HG03565 (cell line): ENCODE measurements around the gene SSTR3.
"Not testable (repeated sequence)": the region's sequence is repeated elsewhere in the genome, so short reads cannot be mapped to it uniquely, and the experiment has no call there.

Source experiments
- ATAC-seq: cut with Tn5 transposase; IDR thresholded peaks from one replicate; pipeline ENCODE4 v1.9.1; 2021; ENCODE audit warnings: mild to moderate bottlenecking, moderate library complexity; ENCODE audit not compliant: unreplicated experiment

The SSTR3 gene

DNA sequence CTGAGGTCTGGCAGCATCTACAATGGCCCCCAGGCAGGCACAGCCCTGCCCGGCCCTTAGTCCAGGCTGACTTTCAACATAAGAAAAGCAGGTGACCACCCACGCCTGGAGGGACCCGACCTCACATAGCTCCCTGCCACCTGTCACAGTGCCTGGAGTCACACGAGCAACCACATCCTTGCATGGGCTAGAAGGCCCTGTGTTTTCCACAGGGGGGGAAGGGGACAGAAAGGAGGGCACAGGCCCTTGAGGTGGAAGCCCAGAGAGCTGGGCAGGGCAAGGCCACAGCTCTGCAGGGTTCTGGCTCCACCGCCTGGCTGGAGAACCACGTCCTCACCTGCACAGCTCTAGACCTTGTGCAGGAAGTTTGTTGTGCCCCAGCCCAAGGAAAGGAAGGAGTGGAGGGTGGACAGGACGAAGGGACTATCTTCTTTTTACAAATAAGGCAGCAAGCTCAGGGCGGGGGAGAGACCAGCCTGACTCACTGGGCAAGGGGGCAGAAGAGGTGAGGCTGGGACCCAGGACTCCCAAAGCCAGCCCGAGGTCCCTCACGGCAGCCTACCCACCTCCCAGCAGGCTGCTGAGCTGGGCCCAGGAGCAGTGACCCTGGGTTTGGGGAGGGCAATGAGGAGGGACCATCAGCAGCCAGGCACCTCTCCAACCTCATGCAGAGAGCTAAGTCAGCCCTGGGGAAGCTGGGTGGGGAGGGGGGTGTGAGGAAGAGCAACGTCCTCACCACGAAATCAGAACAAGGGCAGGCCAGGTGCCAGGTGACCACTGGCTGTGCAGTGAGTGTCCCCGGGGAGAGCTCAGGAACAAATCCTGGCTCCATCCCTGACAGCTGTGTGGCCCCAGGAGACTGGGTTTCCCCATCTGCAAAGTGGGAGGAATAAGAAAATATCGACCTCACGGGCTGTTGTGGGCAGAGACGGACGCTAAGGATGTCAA, 28.6 kb downstream of the SSTR3 start:
- no peak for ATAC-seq

DNA sequence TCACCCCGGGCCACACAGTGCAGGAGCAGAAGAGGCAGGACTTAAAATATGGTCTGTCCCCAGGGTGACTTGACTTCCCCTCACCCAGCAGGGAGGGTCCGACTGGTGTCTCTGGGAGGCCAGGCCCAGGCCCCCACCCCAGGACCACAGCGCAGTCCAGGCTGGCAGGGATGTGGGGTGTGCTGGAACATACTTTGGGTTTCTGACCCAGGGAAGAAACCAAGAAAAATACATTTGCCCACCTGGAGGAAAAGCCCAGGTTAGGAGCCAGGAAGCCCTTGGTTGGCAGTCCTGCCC, 29.4 kb downstream of the SSTR3 start:
- ATAC-seq: no peak

DNA sequence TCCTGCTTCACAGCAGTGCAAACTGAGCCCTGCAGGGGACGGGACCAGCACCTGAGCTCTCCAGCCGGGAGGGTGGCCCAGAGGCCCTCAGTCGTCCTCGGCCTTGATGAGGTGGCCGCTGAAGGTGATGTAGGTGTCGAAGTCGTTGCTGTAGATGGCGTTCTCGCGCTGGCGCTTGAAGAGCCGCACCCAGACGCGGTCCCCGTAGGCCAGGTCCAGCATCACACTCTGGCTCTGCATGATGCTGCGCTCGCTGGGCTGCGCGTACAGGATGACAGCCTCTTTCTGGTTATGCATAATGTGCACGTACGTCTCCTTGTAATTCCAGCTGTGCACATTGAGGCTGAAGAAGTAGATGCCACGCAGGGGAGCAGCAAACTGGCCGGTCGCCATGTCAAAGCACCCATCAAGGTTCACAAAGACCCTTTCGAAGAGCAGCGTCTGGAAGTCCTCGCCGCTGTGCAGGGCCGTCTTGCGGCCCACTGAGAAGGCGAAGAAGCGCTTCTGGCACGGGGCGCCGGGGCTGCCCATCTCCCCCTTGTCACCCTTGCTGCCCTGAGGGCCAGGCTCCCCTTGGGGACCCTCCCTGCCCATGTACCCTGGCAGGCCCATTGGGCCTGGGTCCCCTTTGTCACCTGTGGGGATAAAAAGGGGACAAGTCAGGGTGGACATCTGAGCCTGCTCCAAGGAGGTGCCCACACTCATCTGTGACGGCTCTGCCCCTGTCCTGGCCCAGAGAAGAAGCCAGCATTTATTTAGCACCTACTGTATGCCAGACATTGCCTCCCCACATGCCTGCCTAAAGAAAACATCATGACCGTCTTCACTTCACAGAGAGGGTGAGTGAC, 30.0 kb downstream of the SSTR3 start:
- ATAC-seq: no peak

DNA sequence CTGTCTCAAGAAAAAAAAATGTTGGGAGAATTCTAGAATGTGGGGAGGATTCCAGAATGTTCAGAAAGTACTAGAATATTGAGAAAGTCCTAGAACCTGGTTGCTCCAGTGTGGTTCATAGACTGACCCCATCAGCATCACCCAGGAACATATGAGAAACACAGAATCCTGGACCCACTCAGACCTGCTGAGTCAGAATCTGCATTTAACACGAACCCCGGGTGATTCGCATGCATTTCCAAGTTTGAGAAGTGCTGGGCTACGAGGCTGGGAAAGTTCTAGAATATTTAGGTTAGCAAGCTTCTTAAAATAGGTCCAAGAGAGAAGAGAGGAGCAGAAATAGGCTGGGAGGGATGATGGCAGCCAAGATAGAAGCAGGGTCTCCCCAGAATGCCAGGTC, 30.6 kb downstream of the SSTR3 start:
- no peak for ATAC-seq

DNA sequence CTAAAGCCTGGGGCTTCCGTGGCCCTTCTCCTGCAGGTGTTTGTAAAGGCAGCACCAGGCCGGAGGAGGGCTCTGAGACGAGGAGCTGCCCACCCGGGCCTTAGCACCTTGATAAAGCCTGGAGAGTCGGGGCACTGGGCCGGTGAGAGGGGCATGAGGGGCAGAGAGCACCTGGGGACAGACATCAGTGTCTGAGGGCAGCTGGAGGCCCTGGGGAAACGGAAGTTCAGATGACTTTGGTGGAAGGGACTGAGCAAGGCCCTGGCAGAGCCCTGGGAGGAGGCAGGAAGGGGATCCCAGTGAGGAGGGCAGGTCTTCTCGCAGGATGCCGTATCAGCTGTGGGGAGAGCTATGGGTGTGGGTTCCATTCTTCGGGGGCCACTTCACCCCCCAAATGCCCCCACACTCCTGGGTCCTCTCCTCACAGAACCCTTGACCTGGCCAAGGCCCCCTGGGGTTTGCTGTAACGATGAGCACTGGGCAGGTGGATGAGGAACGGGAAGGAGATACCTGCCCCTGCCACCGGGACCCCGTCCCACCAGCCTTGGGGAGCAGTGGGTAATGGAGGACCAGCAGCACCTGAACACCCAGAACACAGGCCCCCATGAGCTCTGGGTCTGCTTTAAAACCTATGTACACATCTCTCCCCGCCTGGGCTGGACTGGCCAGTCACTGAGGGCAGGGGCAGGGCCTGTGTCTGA, 31.6 kb downstream of the SSTR3 start:
- ATAC-seq: no peak

DNA sequence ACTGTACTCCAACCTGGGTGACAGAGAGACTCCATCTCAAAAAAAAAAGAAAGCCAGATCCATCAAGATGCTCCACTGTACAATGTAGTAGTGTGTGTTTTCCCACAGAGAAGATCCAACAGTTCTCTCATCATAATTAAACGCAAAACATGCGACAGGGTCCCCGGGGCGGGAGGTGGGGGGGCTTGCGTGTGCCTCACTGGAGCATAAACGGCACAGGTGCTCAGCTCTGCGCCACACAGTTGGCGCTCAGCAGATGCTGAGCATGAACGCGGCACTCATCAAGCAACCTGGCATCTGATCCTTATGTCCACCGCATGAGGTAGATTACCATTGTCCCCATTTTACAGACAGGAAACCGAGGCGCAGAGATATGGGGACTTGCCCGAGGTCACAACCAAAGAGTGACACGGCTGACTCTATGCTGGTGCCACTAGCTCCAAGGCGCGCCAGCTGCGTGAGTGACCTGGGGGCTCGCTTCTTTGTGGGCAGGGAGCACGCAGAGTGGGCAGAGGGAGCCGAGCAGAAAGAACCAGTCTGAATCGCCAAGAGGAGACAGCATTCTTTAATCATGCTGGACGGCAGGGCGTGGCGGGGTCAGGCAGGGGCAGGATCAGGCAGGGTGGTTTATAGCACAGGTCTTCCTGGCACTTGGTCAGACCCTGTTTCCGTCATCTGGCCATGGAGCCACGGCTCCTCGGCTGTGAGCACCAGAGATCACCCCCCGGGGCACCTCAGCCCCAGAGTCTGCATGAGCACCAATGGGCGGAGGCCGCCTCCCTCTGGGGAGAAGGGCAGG, 32.5 kb downstream of the SSTR3 start:
- no peak for ATAC-seq

DNA sequence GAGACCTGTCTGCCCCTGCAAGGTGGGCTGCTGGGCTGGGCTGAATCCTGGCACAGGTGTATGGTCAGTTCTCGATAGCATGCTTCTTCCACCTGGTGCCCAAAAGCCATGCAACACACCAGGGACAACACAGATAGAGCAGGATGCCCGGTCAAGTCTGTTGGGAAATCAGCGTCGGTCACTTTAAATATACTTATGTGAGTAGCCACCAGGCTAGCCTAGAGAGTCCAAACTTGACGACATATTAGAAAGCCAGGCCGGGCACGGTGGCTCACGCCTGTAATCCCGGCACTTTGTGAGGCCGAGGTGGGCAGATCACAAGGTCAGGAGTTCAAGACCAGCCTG, 33.2 kb downstream of the SSTR3 start:
- ATAC-seq: no peak

DNA sequence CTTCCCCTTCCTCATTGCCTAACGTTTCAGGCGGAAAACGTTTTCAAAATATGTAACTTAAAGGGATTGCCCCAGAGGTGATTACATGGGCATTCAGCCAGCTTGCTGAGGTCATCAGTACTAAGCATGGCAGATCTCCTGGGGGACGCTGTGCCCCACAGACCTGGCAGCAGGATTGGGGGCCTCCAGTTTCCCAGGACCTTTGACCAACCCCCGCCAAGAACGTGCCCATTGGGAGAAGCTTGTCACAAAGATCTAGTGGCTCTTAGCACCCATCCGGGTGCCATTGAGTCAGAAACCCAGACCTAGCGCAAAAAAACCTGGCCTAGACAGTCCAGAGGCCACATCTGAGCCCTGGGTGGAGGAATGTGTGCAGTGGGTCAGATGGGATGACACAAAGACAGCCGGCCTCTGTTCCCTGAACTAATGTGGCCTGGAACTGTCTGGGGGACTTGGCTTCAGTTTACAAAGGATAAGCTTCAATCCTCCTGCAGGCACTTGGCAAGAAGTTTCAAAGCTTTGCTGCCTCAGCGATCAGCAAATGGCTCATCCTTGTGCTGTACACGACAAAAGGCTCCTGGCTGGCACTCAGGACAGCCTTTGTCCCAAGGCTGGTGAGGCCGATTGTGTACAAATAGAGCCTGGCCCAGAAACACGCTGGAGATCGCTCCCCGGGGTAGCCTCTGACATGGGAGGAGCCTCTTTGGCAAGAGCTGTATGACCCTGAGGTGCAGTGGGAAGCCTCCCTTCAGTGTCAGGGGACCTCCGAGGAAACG, 33.7 kb downstream of the SSTR3 start:
- no peak for ATAC-seq

DNA sequence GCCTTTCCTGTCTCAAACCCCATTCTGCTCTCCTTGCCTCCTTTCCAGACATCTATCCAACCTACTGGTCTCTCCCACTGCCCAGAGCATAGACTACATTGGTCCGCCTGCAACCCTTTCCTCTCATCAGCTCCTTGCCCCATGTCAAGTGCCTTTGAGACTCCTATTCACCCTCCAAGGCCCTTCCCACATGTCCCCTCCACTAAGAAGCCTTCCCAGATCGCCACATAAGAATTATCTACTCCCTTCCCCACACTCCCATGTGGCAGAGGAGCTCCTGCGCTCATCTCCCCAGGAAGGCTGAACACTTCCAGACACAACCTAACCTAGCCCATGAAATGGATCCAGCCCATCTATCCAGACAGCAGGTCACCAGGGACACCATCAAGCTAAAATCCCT, 34.5 kb downstream of the SSTR3 start:
- no peak for ATAC-seq

DNA sequence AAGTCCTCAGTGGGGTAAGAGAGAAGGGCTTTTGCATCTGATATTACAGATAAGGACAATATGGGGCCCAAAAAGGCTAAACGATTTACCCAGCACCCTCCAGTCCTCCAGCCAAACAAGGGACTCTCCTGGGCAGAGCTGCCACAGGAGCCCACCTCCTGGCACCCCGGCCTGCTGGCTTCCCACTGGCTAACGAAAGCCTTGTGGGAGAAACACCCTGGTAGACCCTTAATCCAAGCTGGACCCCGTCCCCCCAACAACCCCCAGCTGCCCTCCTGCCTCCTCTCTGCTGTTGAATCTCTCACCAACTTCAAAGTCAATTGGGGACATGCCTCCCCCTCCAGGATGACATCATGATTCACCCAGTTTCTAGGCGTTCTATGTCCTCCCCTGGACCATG, 35.1 kb downstream of the SSTR3 start:
- ATAC-seq: no peak

DNA sequence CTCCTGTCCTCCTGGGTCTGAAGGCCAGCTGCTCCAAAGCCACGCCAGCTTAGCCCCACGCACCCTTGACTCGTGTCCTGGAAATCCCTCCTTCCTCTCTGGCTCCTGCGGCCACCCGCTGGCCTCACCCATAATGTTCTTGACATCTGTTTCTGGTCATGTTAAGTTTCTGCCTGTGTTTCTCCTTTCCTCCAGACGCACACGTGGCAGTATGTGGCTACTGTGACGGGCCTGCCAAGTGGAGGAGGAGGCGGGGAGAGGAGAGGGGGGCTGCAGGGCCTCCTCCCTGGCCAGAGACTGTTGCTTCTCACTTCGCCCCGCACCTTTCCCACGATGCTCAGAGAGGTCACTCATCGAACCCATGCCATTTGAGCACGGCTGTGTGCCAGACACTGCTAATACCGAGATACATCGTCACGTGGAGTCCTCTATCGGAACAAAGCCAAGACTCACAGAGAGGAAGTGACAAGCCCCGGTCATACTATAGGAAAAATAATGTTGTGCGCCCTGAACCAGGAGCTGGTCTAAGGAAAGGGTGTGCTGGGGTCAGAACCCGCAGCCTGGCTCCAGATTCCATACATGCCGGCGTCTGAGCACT, 35.7 kb downstream of the SSTR3 start:
- ATAC-seq: no peak

DNA sequence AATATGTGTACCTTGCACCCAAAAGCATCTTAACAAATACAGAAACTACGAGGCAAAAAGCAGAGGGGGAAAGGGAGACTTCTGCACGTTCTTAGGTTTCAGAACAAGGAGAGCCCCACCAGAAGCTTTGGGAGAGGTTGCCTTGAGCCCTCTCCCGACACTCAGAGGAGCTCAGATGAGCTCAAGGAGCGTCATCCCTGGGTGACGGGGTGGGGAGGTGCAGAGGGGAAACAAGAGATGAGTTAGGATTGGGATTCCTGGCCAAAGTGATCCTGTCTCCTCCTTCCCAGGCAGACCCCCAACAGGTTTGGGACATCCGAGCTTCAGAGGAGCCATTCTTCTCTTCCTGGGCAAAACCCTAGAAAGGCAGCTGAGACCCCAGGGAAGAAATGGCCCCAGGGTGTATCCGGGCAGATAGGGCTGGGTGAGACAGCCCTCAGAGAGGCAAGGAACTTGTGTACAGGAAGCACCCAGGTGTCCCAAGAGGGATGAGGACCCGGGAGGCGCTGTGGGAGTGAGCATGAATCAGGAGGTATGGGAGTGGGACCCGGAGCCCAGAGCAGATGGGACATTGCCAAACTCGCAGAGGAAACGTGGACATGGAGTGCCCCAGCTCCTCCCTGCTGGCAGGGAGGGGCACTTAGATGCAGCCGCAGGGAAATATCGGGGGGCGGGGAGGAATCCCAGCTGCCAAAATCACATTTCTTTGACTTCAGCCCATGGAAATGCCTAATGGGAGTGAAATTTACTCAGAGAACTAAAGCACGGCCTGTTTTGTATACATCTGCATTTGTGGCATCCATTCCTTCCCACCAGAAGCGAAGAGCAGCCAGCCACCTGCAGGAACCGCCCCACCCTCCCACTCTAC, 36.6 kb downstream of the SSTR3 start:
- no peak for ATAC-seq

DNA sequence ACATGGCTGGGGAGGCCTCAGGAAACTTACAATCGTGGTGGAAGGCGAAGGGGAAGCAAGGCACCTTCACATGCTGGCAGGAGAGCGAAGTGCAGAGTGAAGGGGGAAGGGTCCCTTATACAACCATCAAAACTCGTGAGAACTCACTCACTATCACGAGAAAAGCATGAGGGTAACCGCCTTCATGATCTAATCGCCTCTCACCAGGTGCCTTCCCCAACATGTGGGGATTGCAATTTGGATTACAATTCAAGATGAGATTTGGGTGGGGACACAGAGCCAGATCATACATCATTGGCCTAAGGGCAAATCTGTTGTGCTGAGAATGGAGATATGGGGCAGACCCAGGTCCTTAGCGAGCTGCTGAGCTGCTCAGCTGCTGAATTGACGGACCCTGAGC, 37.3 kb downstream of the SSTR3 start:
- no peak for ATAC-seq

DNA sequence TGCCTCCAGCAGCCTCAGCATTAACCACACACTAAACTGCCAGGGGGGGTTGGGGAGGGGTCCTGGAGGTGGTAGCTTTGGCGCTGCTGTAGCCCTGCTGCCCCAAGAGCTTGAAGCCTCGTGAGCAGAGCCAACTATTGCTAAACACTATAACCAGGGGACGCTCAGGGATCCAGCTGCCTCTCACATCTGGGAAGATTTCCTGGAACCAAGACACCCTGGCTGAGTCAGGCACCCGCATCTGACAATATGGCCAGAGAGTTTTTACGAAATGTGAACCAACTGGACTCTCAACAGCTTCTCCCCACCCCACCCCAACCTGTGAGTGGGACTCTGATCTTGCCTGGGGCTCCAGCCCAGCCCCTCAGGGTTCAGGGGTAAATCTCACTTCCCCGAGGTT, 38.6 kb downstream of the SSTR3 start:
- ATAC-seq: no peak

DNA sequence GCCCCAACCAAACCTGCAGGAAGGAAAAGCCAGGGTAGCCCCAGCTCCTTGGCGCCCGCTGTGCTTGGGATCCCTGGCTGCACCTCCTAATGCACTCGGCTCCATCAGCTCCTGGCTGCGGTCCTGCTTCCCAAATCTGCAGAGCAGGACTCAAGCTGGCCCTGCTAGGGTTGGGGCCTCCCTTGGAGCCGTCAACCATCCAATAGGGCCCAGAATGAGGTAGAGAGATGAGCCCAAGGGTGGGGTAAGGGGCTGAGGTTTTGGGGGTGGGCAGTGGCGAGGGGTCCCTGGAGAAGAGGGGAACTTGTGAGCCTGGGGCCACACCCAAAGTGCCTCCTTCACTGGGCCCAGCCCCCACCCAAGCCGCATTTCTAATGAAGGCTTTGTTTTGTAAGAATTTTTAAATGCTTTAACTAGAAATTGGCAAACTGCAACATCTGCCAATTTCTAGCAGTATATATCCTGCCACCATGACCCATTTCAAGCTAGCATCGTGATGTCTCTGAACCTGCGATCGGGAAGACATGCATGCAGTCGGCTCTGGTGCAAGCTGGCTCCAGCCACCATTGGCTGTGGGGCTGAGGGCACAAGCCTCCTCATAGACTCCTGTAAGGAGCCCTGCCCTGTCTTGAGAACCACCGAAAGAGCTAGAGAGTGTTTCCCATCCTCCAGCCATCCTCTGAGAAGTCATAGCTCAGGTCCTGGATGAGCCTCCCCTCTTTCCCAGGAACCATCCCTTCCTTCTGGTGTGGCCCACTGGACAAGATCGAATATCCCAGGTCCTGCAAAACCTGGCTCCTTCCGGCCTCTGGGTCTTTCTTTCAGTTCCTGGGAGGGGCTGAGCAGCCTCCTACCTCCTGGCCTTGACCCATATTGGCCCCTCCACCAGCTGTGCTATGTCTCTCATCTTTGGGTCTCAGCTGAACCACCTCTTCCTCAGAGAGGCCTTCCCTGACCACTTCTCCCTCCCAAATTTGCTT, 39.7 kb downstream of the SSTR3 start:
- ATAC-seq: no peak

DNA sequence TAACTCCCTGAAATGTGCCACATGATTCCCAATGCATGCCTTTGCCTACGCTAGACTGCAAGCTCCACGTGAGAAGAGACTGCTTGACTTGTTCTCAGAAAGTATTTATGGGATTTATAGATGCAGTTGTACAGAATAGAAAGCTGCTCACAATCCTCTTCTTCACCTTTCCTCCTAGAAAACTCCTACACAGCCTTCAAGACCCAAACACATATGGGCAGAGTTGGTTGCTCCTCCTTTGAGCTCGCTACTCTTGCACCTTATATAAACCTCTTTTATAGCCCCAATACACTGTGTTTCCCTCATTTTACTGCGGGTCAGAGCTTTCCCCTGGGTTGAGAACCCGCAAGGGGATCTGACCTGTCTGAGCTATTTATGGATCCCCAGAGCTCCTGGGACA, 40.6 kb downstream of the SSTR3 start:
- ATAC-seq: no peak

DNA sequence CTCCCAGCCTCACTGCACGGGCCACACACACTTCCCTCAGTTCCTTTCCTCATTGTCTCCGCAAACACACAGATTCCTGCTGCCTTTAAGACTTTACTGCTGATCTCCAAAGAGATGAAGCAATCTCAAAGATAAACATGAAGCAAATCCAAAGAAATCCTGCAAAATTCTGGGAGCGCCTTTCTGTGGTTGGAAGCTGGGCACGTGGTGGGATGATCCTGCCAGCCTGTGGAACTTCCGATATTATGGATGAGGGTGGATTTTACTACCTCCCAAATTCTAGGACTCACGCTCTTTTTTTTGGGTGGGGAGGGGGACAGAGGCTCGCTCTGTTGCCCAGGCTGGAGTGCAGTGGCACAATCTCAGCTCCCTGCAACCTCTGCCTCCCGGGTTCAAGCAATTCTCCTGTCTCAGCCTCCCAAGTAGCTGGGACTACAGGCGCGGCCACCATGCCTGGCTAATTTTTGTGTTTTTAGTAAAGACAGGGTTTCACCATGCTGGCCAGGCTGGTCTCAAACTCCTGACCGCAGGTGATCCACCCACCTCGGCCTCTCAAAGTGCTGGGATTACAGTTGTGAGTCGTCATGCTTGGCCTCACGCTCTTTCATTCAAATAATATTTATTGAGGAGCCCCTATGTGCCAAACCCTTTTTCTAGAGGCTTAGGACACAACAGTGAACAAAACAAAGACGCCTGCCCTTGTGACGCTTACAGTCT, 41.4 kb downstream of the SSTR3 start:
- not testable (repeated sequence) for ATAC-seq
